K562 (cell line): ENCODE measurements around the gene VSTM2B. TPM values are rescaled to one million over a fixed set of nuclear protein-coding genes. Genes with fewer than 3 reads are reported as not detected.

Source experiments
- ATAC-seq: fragments of 200-7000 bp; cut with Tn5 transposase; 3 replicates; pipeline ENCODE4 v1.9.1; 2020; ENCODE audit warnings: moderate library complexity
- BruUV-seq: library from RNA; stranded (reverse); fragments of 400-500 nt; replicated peaks from 2 replicates; lab custom pipeline; 2021; lab: Mats Ljungman, UMichigan
- CTCF ChIA-PET: fragments of 300-600 bp; formaldehyde crosslinking; extraction: SDS; loops from one replicate; lab custom pipeline; 2021; ENCODE audit warnings: low intra/inter-chr PET ratio; lab: Yijun Ruan, JAX
- POLR2A ChIA-PET: fragments of 300-600, 350-650 bp; sonication (Branson Sonifier 250); formaldehyde crosslinking; extraction: SDS; loops from one replicate; lab custom pipeline; 2021; ENCODE audit warnings: antibody characterized with exemption, inconsistent platforms; lab: Yijun Ruan, JAX
- DNase-seq, 4 experiments: peaks; one replicate each; pipeline versions ENCODE4 v3.0.0 to v3.0.0-alpha.2; 2011 to 2018; ENCODE audit warnings: low spot score in 3 of 4, mixed read lengths in 3 of 4; ENCODE audit errors: extremely low read depth in 1 of 4
- FAIRE-seq: peaks from 2 replicates; lab custom pipeline; 2011; peaks lifted over from hg19 to GRCh38; lab: Jason Lieb, UNC
- H2AFZ ChIP-seq: 2 replicates; pipeline ENCODE4 v1.6.0; 2011; ENCODE audit warnings: low read depth, low read length, control low read depth, inconsistent platforms
- H3K27ac ChIP-seq: fragments of 200-600 bp; 3 replicates; pipeline ENCODE4 v1.8.0; 2011; ENCODE audit warnings: low read depth, mild to moderate bottlenecking, control low read depth, inconsistent platforms, low read length, moderate library complexity, mixed read lengths; ENCODE audit errors: extremely low read depth
- H3K27me3 ChIP-seq, 2 experiments: fragments of 300-600 bp in 1 of 2; 2 replicates in 1 of 2; 3 replicates in 1 of 2; pipeline versions ENCODE4 v1.6.0 to v1.8.0; 2011; ENCODE audit warnings: inconsistent platforms in 2 of 2, low read length in 2 of 2, mild to moderate bottlenecking in 1 of 2, mixed read lengths in 1 of 2, moderate library complexity in 1 of 2; ENCODE audit not compliant: control insufficient read depth in 2 of 2, insufficient read depth in 2 of 2
- H3K36me3 ChIP-seq: fragments of 300-600 bp; 3 replicates; pipeline ENCODE4 v1.8.0; 2011; ENCODE audit warnings: mild to moderate bottlenecking, low read length, inconsistent platforms; ENCODE audit not compliant: control insufficient read depth, insufficient read depth
- H3K4me1 ChIP-seq, 2 experiments: fragments of 200-600 bp in 1 of 2; replicated peaks in 1 of 2; 2 replicates in 1 of 2; 3 replicates in 1 of 2; pipeline versions ENCODE4 v1.5.1 to v1.8.0; 2011; ENCODE audit warnings: inconsistent platforms in 2 of 2, low read length in 2 of 2, mild to moderate bottlenecking in 1 of 2, mixed read lengths in 1 of 2, moderate library complexity in 1 of 2; ENCODE audit not compliant: control insufficient read depth in 2 of 2, insufficient read depth in 2 of 2
- H3K4me2 ChIP-seq: 2 replicates; pipeline ENCODE4 v1.6.1; 2011; ENCODE audit warnings: low read length, control low read depth, inconsistent platforms, mixed read lengths; ENCODE audit not compliant: insufficient read depth
- H3K4me3 ChIP-seq: fragments of 200-600 bp; sonication (generic), shearing (Covaris generic); 2 replicates; pipeline ENCODE4 v1.5.1; 2016; ENCODE audit warnings: control low read depth, inconsistent platforms
- H3K79me2 ChIP-seq: fragments of 200-600 bp; 3 replicates; pipeline ENCODE4 v1.8.0; 2011; ENCODE audit warnings: low read length, inconsistent platforms; ENCODE audit not compliant: control insufficient read depth, insufficient read depth
- H3K9ac ChIP-seq, 2 experiments: 2 replicates each; pipeline versions ENCODE4 v1.6.0 to v1.6.1; 2011; ENCODE audit warnings: low read depth in 2 of 2, low read length in 2 of 2, control low read depth in 1 of 2, inconsistent platforms in 1 of 2, mild to moderate bottlenecking in 1 of 2, mixed read lengths in 1 of 2; ENCODE audit not compliant: insufficient read depth in 1 of 2
- H3K9me1 ChIP-seq: one replicate; pipeline ENCODE4 v1.6.0; 2011; ENCODE audit warnings: inconsistent platforms, mild to moderate bottlenecking, low read length, moderate library complexity; ENCODE audit not compliant: control insufficient read depth, insufficient read depth
- H3K9me3 ChIP-seq: replicated peaks from 2 replicates; pipeline ENCODE4 v1.5.1; 2011; ENCODE audit warnings: low read depth, low read length, inconsistent platforms; ENCODE audit not compliant: control insufficient read depth, insufficient read depth
- H4K20me1 ChIP-seq: replicated peaks from 2 replicates; pipeline ENCODE4 v1.6.1; 2011; ENCODE audit warnings: low read length, inconsistent platforms, mixed read lengths; ENCODE audit not compliant: control insufficient read depth, insufficient read depth
- ATF2 ChIP-seq: sonication (generic); formaldehyde crosslinking; IDR thresholded peaks from 2 replicates; pipeline ENCODE4 v1.8.1; 2022; ENCODE audit warnings: missing genetic modification reagents
- BDP1 ChIP-seq: IDR thresholded peaks from 3 replicates; pipeline ENCODE4 v1.6.1; 2011; ENCODE audit not compliant: insufficient read length, insufficient read depth
- DLX4 ChIP-seq: fragments of 250-450 bp; sonication (Bioruptor Pico); IDR thresholded peaks from 2 replicates; pipeline ENCODE4 v1.6.1; 2021; ENCODE audit warnings: mild to moderate bottlenecking
- FOXA1 ChIP-seq: fragments of 450-650 bp; IDR thresholded peaks from 2 replicates; pipeline ENCODE4 v1.6.1; 2016; ENCODE audit warnings: mild to moderate bottlenecking, borderline replicate concordance
- POLR2H ChIP-seq: IDR thresholded peaks from 2 replicates; pipeline ENCODE4 v1.6.1; 2016; ENCODE audit warnings: missing genetic modification characterization, low read depth, mild to moderate bottlenecking, control low read depth, missing compliant biosample characterization, moderate library complexity
- PRMT5 ChIP-seq: sonication (generic); formaldehyde crosslinking; IDR thresholded peaks from 2 replicates; pipeline ENCODE4 v1.5.0; 2020; ENCODE audit warnings: missing genetic modification reagents
- RBM25 ChIP-seq: fragments of 200-400 bp; formaldehyde crosslinking; IDR thresholded peaks from 2 replicates; pipeline ENCODE4 v1.6.1; 2018; ENCODE audit warnings: low read length, low read depth, moderate library complexity; ENCODE audit not compliant: severe bottlenecking
- XRCC5 ChIP-seq: fragments of 200-400 bp; formaldehyde crosslinking; IDR thresholded peaks from 2 replicates; pipeline ENCODE4 v1.6.1; 2017; ENCODE audit warnings: low read depth, mild to moderate bottlenecking, low read length
- ZKSCAN8 ChIP-seq: fragments of 200-800 bp; sonication (Bioruptor generic); IDR thresholded peaks from 2 replicates; pipeline ENCODE4 v1.6.1; 2016; ENCODE audit warnings: missing genetic modification characterization, missing compliant biosample characterization
- ZNF146 ChIP-seq: IDR thresholded peaks from one replicate; pipeline ENCODE4 v1.6.1; 2018; ENCODE audit warnings: missing compliant biosample characterization; ENCODE audit not compliant: unreplicated experiment
- WGBS: fragments of 100-300 bp; shearing (Covaris generic); methylation state at CpG from one replicate; pipeline ENCODE4 v1.1.6; 2016; ENCODE audit warnings: low coverage, mixed read lengths; ENCODE audit not compliant: insufficient coverage; ENCODE audit errors: missing lambda C conversion rate; 5-methylcytosine and 5-hydroxymethylcytosine counted together
- in situ Hi-C: fragments of 300-500 bp; cut with MboI; formaldehyde crosslinking; loops from 4 replicates; pipeline ENCODE4 v1.15.0; 2018; ENCODE audit warnings: inconsistent platforms, mixed read lengths
- intact Hi-C: fragments of 100-400 bp; cut with micrococcal nuclease; formaldehyde crosslinking; loops from 2 replicates; pipeline ENCODE4 v1.14.2; 2022
- polyA plus RNA-seq, 8 experiments: library from polyadenylated mRNA; depleted of rRNA in 4 of 8; stranded (reverse) in 5 of 8; unstranded in 3 of 8; fragments of >200 nt; fragmentation: Nextera tagmentation in 2 of 8; fragmentation: Illumina TruSeq in 1 of 8; extraction: Ambion mirVana in 2 of 8; extraction: Trizol in 1 of 8; gene quantifications; 2 replicates each; pipeline versions ENCODE4 v1.2.1 to v1.2.3, GENCODE V29; 2011 to 2014; ENCODE audit warnings: inconsistent platforms in 1 of 8, missing spikeins in 1 of 8
- total RNA-seq, 7 experiments: library from RNA; depleted of rRNA in 6 of 7; stranded (reverse); fragments of >200 nt in 6 of 7; fragmentation: Illumina TruSeq in 2 of 7; extraction: Trizol in 2 of 7; gene quantifications; 2 replicates each; pipeline versions ENCODE4 v1.2.1 to v1.2.3, GENCODE V29; 2011 to 2021; ENCODE audit warnings: low replicate concordance in 1 of 7

Gene VSTM2B
- total and polyA plus RNA-seq, 9 of the 15 experiments (the other 6 are each of a cell fraction or from before 2014, with no cell fraction given), result not detected

- TF ChIP-seq ATF2 (no peak), BDP1 (no peak), RBM25 (peak; percentile 45), DLX4 (CRISPR knock-in tag) (no peak), XRCC5 (no peak), ZKSCAN8 (peak; percentile 73; the same call in 1 of the 2 replicates), PRMT5 (CRISPR knock-in tag) (no peak), POLR2H (no peak), FOXA1 (no peak), ZNF146 (CRISPR knock-in tag) (peak; percentile 71)
- intact Hi-C loops (no loop called here), in situ Hi-C loops (no loop called here)
- Histone ChIP-seq H3K4me3 (no peak overlapping the region), H3K9me3 (no peaks in the 10 kb centered on the region), H4K20me1 (no peaks in the 10 kb centered on the region), H3K4me2 (no peak overlapping the region), H3K36me3 (no peaks in the 10 kb centered on the region), H3K79me2 (no peaks in the 10 kb centered on the region), H2AFZ (no peak overlapping the region), H3K27ac (no peak overlapping the region), H3K27me3 (peaks cover 0 to 16% of the 10 kb centered on the region in 2 experiments; a peak in 2 of 5 replicates), H3K4me1 (no peaks in the 10 kb centered on the region), H3K9ac (no peak overlapping the region), H3K9me1 (no peaks in the 10 kb centered on the region)
- ChIA-PET POLR2A (no interaction called here), CTCF (no interaction called here)
- no TSS peak for BruUV-seq
- ATAC-seq (no peak), FAIRE-seq (no peak), DNase-seq (no peak)
- 0% methylated on average over 1 of the region's 1 CpG for WGBS
These were observed 17.6 kb upstream of the VSTM2B start for GRCh38 chr19:29508181-29508580.
